ENCODE data around the gene CNTN1.
"Not testable (repeated sequence)": the region's sequence is repeated elsewhere in the genome, so short reads cannot be mapped to it uniquely, and the experiment has no call there.

CNTN1 gene

GRCh38 chr12:40711121-40711520, 18.9 kb downstream of the CNTN1 start:
- DNase-seq, result no peak

GRCh38 chr12:40714636-40715035, 22.4 kb downstream of the CNTN1 start:
- no peak for DNase-seq

DNA sequence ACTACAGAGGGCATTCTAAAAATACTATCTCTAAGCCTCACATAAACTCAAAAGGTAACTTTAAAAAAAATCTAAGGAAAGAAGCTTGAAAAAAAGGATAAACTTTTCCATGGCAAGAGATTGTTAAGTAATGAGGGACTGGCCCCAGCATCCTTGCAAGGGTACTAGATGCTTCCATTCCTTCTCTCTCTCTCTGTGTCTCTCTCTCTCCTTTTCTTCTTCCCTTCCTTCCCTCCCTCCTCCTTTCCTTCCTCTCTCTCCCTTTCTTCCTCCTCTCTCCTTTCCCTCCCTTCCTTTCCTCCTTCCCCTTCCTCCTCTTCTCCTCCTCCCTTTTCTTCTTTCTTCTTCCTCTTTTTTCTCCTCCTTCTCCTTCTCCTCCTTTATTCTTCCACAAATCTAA, 23.8 kb downstream of the CNTN1 start:
- no peak for DNase-seq

DNA sequence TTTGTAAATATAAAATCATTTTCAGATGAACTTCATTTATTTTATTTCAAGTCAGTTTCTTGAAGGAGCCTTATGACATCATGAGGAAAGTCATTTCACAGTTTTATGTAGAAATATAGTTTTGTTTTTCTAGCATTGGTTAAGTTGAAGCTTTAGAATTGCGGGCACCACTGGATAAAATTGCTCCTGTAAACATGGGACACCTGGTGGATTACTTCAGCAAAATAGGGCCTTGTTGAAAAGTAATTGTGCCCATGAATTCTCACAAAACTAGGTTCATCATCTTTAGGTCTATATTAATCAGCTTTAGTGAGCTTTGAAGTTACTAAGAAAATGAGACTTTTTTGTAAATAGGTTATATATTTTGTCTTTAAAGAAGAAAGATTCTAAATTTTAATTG, 25.3 kb downstream of the CNTN1 start:
- no peak for DNase-seq

- DNase-seq, result no peak
Observed at GRCh38 chr12:40718878-40719372, 26.7 kb downstream of the CNTN1 start.

- no peak for DNase-seq
Observed at GRCh38 chr12:40723001-40723400, 30.8 kb downstream of the CNTN1 start.

DNA sequence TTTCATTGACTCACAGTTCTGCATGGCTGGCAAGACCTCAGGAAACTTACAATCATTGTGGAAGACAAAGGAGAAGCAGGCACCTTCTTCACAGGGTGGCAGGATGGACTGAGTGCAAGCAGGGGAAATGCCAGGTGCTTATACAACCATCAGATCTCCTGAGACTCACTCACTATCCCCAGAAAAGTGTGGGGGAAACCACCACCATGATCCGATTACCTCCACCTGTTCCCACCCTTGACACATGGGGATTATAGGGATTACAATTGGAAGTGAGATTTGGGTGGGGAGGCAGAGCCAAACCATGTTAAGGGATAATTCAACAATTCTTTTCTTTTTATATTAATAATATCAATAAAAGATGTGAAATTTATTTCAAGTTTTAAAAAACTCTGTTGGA, 34.1 kb downstream of the CNTN1 start:
- DNase-seq, result no peak

- DNase-seq, result no peak
Observed at GRCh38 chr12:40727774-40728483, 35.7 kb downstream of the CNTN1 start.

DNA sequence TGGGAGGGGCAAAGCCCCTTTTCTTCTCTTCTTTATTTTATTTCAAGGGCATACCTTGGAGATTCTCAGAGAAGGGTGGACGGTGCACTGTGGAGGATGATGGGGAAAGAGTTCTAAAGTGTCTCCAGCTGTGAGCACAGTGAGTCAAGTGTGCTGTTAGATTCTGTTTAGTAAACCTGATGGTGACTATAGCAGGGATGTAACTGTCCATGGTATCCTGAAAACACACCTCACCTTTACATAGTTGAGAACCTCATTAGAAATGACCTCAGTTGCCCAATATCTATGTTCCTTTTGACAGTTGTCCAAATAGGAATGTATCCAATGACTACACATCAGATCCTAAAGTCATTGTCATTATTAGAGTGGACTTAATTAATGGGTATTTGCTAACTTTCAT, 38.0 kb downstream of the CNTN1 start:
- no peak for DNase-seq

DNA sequence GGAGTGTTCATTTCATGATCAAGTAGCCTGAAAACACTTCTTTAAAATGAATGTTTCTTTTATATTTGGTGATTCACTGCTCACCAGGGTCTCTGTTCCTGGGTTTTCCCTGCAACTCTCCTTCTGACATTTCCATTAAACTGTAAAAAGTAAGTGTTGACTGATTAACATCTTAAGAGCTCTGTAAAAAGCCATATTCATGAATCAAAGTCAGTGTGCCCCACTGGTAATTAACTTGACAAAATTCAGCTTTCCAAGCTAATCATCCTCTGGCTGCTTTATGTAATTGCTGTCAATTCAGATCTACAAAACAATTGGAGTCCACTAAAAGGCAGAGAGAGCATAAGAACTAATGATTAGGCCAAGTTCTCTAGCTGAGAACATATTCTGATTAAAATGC, 41.6 kb downstream of the CNTN1 start:
- DNase-seq, result no peak

DNA sequence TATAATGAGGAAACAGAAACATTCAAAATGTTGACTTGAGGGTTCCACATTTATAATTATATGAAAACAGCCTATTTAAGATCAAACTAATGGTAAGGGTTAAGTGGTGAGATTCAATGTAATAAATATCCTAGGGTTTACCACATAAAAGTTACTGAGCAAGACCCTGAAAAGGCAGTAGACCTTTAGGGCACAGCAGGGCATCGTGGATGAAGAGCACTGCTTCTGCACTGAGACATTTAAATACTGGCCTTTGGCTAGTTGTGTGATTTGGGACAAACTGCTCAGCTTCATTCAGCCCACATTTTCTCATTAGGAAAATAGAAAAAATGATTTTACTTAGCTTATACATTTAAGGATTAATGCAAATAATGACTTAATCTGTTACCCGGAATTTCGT, 42.0 kb downstream of the CNTN1 start:
- DNase-seq, result no peak

GRCh38 chr12:40735551-40736230, 43.5 kb downstream of the CNTN1 start:
- no peak for DNase-seq

DNA sequence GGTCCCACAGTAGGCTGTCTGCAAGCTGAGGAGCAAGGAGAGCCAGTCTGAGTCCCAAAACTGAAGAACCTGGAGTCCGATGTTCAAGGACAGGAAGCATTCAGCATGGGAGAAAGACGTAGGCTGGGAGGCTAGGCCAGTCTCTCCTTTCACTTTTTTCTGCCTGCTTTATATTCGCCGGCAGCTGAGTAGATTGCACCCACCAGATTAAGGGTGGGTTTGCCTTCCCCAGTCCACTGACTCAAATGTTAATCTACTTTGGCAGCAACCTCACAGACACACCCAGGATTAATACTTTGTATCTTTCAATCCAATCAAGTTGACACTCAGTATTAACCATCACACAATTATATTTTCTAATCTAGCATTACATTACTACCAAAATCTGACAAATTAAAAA, 45.2 kb downstream of the CNTN1 start:
- not testable (repeated sequence) for DNase-seq

- DNase-seq, result no peak
Observed at GRCh38 chr12:40738856-40739255, 46.6 kb downstream of the CNTN1 start.

GRCh38 chr12:40742041-40742440, 49.8 kb downstream of the CNTN1 start:
- no peak for DNase-seq

GRCh38 chr12:40745386-40745785, 53.1 kb downstream of the CNTN1 start:
- no peak for DNase-seq

GRCh38 chr12:40749863-40750262, 57.6 kb downstream of the CNTN1 start:
- DNase-seq, result no peak

GRCh38 chr12:40752011-40752410, 59.8 kb downstream of the CNTN1 start:
- DNase-seq, result no peak

DNA sequence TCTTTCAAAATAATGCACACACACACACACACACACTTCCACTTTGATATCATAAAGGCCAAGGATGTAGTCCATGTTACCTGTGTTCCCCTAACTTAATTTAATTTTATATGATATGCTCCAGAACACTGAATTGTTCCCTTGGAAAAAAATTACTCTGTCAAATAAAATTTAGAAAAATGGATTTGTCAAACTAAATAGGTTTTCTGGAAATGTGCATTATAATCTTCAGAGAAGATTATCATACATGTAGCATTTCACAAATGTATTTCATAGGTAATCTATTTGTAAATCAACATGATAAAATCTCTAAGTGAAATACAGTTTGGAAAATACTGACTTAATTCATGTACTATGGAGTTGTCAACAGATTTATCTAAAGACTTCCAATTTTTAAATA, 68.6 kb downstream of the CNTN1 start:
- no peak for DNase-seq

DNA sequence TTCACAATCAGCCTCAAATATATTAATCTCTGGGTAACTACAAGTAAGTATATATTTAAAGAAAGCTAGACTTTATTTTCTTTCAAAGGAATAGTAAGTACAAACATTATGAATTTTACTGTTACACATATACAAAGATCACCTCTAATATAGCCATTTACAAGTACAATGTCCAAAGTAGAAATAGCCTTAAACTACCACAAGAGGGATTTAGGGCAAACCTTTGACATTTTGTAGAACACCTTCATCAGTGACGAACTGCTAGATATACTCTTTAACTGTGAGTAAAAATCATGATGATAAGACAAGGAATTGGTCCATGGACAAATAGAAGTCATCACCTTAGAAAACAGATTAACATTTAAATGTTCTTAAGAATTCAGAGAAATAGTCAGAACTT, 69.8 kb downstream of the CNTN1 start:
- DNase-seq, result no peak

GRCh38 chr12:40768125-40768864, 76.1 kb downstream of the CNTN1 start:
- no peak for DNase-seq

GRCh38 chr12:40769846-40770245, 77.6 kb downstream of the CNTN1 start:
- DNase-seq, result no peak

DNA sequence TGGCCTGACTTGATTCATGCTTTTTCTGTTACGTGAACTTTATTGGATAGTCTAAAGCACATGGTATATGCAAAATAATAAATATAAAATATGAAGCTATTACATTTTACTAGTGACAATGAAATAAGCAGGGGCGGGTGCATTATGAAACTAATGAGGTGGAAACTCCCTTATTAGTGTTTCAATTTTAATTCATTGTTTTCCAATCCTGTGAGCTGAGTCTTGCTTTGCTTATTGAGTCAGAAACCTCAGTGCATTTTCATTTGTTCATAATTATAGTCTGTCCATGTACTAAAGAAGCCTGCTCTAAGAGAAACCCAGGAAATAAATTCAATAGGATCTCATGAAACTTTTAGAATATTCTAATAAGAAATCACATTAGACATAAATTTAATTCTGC, 78.5 kb downstream of the CNTN1 start:
- DNase-seq, result no peak

- DNase-seq, result no peak
Observed at GRCh38 chr12:40775661-40776060, 83.4 kb downstream of the CNTN1 start.
